Measurements from ENCODE around the gene ANKRD36.

- TF ChIP-seq CTCF (conservative IDR thresholded peaks at IDR 0.05 in 1 of 2, IDR thresholded peaks at IDR 0.05 in 1 of 2; ENCODE audit: low read depth in 1 of 2, low read length in 2 of 2) (no peak), EZH2 (IDR thresholded peaks at IDR 0.05; ENCODE audit: low read length, missing control alignments) (no peak)
These were observed 45.5 kb upstream of the ANKRD36 start for GRCh38 chr2:97067279-97068004.

All from fibroblast of lung (primary cell).